Small intestine (tissue), 7 donors: ENCODE measurements around the gene USE1. TPM values are rescaled to one million over a fixed set of nuclear protein-coding genes. Genes with fewer than 3 reads are reported as not detected.
A peak's percentile ranks its signal among the peaks of the same experiment; 100 is the strongest.

Source experiments
- DNase-seq, 2 donors: peaks; one replicate each; pipeline versions ENCODE4 v3.0.0 to v3.0.0-alpha.2; 2013
- FAIRE-seq: peaks from 2 replicates; lab custom pipeline; 2012; peaks lifted over from hg19 to GRCh38; lab: Jason Lieb, UNC
- H3K27ac ChIP-seq, 3 donors: one replicate each; pipeline ENCODE4 v1.5.1; 2013; ENCODE audit warnings: low read length in 2 of 3, mild to moderate bottlenecking in 2 of 3, control low read depth in 1 of 3, inconsistent platforms in 1 of 3, low read depth in 1 of 3, moderate library complexity in 1 of 3
- H3K27me3 ChIP-seq, 3 donors: one replicate each; pipeline ENCODE4 v1.6.1; 2013; ENCODE audit warnings: low read length in 3 of 3, inconsistent platforms in 1 of 3; ENCODE audit not compliant: control insufficient read depth in 3 of 3, insufficient read depth in 3 of 3
- H3K36me3 ChIP-seq, 3 donors: one replicate each; pipeline ENCODE4 v1.6.1; 2013; ENCODE audit warnings: low read length in 3 of 3, inconsistent platforms in 1 of 3, low read depth in 1 of 3, mild to moderate bottlenecking in 1 of 3, moderate library complexity in 1 of 3; ENCODE audit not compliant: control insufficient read depth in 3 of 3, insufficient read depth in 2 of 3
- H3K4me1 ChIP-seq, 3 donors: one replicate each; pipeline ENCODE4 v1.6.1; 2013; ENCODE audit warnings: low read length in 2 of 3, inconsistent platforms in 1 of 3, low read depth in 1 of 3, mild to moderate bottlenecking in 1 of 3, moderate library complexity in 1 of 3; ENCODE audit not compliant: control insufficient read depth in 3 of 3, insufficient read depth in 2 of 3
- H3K4me3 ChIP-seq, 3 donors: one replicate each; pipeline ENCODE4 v1.5.1; 2013; ENCODE audit warnings: low read length in 3 of 3, control low read depth in 1 of 3, inconsistent platforms in 1 of 3, low read depth in 1 of 3, mild to moderate bottlenecking in 1 of 3, moderate library complexity in 1 of 3
- H3K9me3 ChIP-seq, 2 donors: one replicate each; pipeline ENCODE4 v1.6.1; 2013; ENCODE audit warnings: low read depth in 1 of 2, low read length in 1 of 2; ENCODE audit not compliant: control insufficient read depth in 2 of 2, insufficient read depth in 1 of 2
- WGBS, 3 donors: extraction: QIAGEN DNeasy Blood & Tissue Kit; methylation state at CpG; one replicate each; pipeline ENCODE4 v1.1.7; 2013; 5-methylcytosine and 5-hydroxymethylcytosine counted together
- polyA plus RNA-seq, 4 donors: library from polyadenylated mRNA; stranded (reverse) in 3 of 4; unstranded in 1 of 4; fragments of 200-250 nt in 3 of 4; fragments of 120-200 nt in 1 of 4; gene quantifications; one replicate each; pipeline versions ENCODE4 v1.2.1 to v1.2.3, GENCODE V29; 2013
- donor health status: healthy with polysubstance abuse.
- donor health status: control.
- donor health status: control.
- donor health status: Bipolar disorder and iron deficiency.
- donor health status: healthy.

USE1 gene
- polyA plus RNA-seq, 4 donors = 31.7 to 40.5 (median 37.2) TPM

DNA sequence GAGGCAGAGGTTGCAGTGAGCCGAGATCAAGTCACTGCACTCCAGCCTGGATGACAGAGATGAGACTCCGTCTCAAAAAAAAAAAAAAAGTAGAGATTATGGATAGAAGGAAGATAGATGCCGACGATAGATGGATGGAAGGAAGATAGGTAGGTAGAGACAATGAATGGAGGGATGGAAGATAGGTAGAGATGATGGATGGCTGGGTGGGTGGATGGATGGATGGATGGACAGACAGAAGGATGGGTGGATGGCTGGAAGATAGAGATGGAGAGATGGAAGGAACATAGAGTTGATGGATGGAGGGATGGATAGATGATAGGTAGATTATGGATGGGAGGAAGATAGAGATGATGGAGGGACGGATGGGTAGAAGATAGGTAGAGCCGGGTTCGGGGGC, 18.5 kb upstream of the USE1 start:
- 97 to 100% (median 97%) methylated on average over 7 of the region's 7 CpGs for WGBS, 3 donors
- Histone ChIP-seq H3K9me3 (no peaks in the 10 kb centered on the region), H3K27ac (no peak overlapping the region), H3K36me3 (peaks cover 22 to 81% (median 29%) of the 10 kb centered on the region in 3 donors), H3K4me3 (no peak overlapping the region), H3K4me1 (no peaks in the 10 kb centered on the region), H3K27me3 (no peaks in the 10 kb centered on the region)
- FAIRE-seq = no peak
- DNase-seq = no peak

DNA sequence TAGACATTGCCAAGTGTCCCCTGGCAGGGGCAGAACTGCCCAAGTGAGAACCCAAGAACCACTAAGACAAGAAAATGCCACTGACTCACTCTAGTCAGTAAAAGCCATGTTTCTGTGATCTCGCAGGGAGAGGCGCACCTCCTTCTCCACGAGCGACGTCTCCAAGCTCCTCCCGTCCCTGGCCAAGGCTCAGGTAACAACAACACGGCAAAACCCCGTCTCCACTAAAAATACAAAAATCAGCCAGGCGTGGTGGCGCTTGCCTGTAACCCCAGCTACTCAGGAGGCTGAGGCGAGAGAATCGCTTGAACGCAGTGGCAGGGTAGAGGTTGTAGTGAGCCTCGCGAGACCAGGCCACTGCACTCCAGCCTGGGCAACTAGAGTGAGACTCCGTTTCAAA, 17.5 kb upstream of the USE1 start:
- Histone ChIP-seq H3K4me1 (no peaks in the 10 kb centered on the region), H3K27me3 (no peaks in the 10 kb centered on the region), H3K36me3 (peaks cover 27 to 85% (median 30%) of the 10 kb centered on the region in 3 donors), H3K4me3 (no peak overlapping the region), H3K9me3 (no peaks in the 10 kb centered on the region), H3K27ac (no peak overlapping the region)
- no peak for DNase-seq
- no peak for FAIRE-seq
- 94 to 96% (median 95%) methylated on average over 16 of the region's 16 CpGs for WGBS, 3 donors

DNA sequence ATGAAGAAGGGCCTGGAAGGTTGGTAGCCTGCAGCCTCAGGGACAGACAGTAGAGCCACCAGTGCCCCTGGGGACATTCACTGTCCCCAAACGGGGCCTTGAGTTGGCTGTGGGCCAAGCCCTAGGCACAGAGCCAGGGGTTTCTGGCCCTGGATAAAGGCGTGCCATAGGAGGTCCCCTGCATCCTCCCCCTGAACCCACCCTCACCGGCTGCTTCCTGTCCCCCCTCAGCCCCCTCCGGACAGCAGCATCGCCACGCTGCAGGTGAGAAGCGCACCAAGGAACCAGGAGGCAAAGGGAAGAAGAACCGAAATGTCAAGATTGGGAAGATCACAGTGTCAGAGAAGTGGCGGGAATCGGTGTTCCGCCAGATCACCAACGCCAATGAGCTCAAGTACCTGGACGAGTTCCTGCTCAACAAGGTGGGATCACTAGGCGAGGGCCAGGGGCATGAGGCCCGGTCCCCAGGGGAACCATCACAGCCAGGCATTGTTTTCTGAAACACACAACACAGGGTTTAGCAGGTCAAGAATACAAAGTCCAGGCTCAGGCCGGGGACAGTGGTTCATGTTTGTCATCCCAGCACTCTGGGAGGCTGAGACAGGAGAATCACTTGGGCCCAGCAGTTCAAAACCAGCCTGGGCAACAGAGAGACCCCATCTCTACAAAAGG, 14.6 kb upstream of the USE1 start:
- DNase-seq (no peak), FAIRE-seq (no peak)
- no peak overlapping the region for H3K4me3 ChIP-seq
- H3K9me3 ChIP-seq = no peaks in the 10 kb centered on the region
- H3K27ac ChIP-seq = no peak overlapping the region
- no peaks in the 10 kb centered on the region for H3K4me1 ChIP-seq
- H3K36me3 ChIP-seq = peaks cover 6 to 79% (median 16%) of the 10 kb centered on the region in 3 donors
- no peaks in the 10 kb centered on the region for H3K27me3 ChIP-seq
- 79 to 85% (median 82%) methylated on average over 16 of the region's 16 CpGs for WGBS, 3 donors

DNA sequence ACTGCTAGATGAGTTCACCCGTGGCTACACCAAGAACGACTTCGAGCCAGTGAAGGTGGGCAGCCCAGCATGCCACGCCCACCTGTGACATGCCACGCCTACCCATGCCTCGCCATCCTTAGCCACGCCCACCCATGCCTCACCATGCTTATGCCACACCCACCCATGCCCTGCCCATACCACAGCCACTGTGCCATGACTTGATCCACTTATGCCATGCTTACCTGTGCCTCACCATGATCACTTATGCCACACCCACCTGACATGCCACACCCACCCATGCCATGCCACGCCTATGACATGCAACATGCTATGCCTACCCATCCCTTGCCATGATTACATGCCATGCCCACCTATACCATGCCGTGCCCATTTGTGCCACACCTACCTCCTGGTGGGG, 12.9 kb upstream of the USE1 start:
- Histone ChIP-seq H3K9me3 (no peaks in the 10 kb centered on the region), H3K27ac (no peak overlapping the region), H3K4me1 (no peaks in the 10 kb centered on the region), H3K27me3 (no peaks in the 10 kb centered on the region), H3K4me3 (no peak overlapping the region), H3K36me3 (peaks cover 9 to 89% (median 16%) of the 10 kb centered on the region in 3 donors)
- 80 to 88% (median 87%) methylated on average over 9 of the region's 9 CpGs for whole genome bisulfite sequencing, 3 donors
- no peak for FAIRE-seq
- no peak for DNase-seq

DNA sequence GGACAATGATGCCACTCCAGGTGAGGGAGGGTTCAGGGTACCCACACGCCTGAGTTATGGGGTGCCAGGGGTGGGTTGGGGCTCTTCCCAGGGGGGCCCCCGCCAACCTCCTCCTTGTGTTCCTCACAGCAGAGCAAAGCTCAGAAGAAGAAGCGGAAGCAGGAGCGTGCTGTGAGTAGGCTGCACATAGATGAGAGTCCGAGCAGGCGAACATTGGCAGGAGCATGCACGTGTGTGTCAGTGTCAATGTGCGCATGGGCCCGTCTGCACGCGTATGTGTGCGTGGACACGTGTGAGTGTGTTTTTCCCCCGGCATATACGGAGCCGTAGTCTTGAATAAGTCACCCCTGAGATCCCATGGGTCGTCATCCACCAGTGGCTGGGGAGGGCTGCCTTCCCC, 12.4 kb upstream of the USE1 start:
- Histone ChIP-seq H3K36me3 (peaks cover 9 to 85% (median 16%) of the 10 kb centered on the region in 3 donors), H3K27ac (no peak overlapping the region), H3K27me3 (no peaks in the 10 kb centered on the region), H3K4me1 (no peaks in the 10 kb centered on the region), H3K4me3 (no peak overlapping the region), H3K9me3 (no peaks in the 10 kb centered on the region)
- no peak for DNase-seq
- FAIRE-seq = no peak
- WGBS, 3 donors = 90 to 93% (median 92%) methylated on average over 15 to 17 of the region's 17 CpGs

DNA sequence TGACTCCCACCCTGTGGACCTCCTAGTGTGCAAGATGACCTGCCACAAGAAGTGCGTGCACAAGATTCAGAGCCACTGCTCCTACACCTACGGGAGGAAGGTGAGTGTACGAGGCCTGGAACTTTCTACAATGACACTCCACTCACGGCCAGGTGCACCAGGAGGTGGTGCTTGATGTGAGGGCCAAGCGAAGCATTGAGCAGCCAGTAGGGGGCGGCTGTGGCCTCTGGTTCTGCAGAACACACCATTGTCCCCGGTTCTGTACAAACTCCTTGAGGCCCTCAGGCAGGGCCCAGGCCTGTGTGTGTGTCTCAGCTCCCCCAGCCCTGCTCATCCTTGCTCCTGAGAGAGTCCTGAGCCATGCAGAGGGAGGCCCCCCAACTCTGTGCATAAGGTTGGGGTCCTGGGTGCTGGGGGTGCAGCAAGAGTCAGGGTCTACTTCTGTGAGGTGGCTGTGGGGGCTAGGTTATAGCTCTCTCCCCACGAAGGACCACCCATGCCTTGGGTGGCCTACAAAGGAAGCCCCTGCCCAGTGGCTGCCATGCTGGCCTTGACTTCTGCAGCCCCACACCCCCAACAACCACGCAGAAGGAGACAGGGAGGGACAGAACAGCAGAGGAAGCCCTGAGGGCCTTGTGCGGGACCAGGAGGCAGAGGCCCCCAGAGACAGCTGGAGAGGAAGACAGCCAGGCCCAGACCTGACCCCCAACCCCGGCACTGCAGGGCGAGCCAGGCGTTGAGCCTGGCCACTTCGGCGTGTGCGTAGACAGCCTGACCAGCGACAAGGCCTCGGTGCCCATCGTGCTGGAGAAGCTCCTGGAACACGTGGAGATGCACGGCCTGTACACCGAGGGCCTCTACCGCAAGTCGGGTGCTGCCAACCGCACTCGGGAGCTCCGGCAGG, 9.7 kb upstream of the USE1 start:
- DNase-seq (peak; percentile 72 to 83), FAIRE-seq (no peak)
- Histone ChIP-seq H3K36me3 (peaks cover 11 to 80% (median 16%) of the 10 kb centered on the region in 3 donors), H3K4me1 (no peaks in the 10 kb centered on the region), H3K27ac (no peak overlapping the region), H3K9me3 (no peaks in the 10 kb centered on the region), H3K27me3 (no peaks in the 10 kb centered on the region), H3K4me3 (no peak overlapping the region)
- whole genome bisulfite sequencing, 3 donors = 76 to 83% (median 81%) methylated on average over 27 of the region's 27 CpGs

DNA sequence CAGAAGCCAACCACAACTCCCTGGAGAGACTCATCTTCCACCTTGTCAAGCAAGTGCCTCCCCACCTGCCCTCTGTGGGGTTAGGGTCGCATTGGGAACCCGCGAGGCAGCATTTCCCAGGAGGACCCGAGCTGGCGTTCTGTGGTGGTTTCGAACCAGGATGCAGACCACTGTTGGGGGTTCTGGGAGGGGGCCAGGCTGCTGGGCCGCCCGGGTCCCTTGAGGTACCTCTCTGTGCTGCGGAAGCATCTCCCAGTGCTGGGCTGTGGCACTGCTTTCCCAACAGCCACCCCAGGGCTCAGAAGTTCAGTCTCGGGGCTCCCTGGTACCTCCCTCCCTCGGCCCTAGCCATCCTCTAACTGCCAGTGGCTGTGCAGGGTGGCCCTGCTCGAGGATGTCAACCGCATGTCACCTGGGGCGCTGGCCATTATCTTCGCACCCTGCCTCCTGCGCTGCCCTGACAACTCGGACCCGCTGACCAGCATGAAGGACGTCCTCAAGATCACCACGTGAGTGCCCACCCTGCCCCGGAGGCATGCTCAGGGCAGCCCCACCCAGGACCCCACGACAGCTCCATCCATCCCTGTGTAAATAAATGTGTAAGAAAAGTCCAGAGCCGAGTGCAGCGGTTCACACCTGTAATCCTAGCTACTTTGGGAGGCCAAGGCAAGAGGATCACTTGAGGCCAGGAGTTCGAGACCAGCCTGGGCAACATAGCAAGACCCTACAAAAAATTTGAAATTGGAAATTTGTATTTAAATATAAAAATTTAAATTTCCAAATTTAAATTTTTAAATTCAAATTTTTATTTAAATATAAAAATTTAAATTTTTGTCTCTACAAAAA, 8.2 kb upstream of the USE1 start:
- Histone ChIP-seq H3K4me3 (no peak overlapping the region), H3K27ac (no peak overlapping the region), H3K36me3 (peaks cover 15 to 75% (median 16%) of the 10 kb centered on the region in 3 donors), H3K4me1 (no peaks in the 10 kb centered on the region), H3K9me3 (no peaks in the 10 kb centered on the region), H3K27me3 (no peaks in the 10 kb centered on the region)
- FAIRE-seq (no peak), DNase-seq (no peak)
- WGBS, 3 donors = 93 to 95% (median 95%) methylated on average over 25 of the region's 25 CpGs
